Hematopoietic multipotent progenitor cell treated with erythropoietin and hydrocortisone succinate and interleukin-3 and kit ligand, for 15 days (in vitro differentiated cells): ENCODE measurements around the gene AKR1C8.
"Not testable (repeated sequence)": the region's sequence is repeated elsewhere in the genome, so short reads cannot be mapped to it uniquely, and the experiment has no call there.

Experiments
- DNase-seq: peaks from one replicate; pipeline ENCODE4 v3.0.0-alpha.2; 2015; ENCODE audit warnings: low spot score

AKR1C8 gene

GRCh38 chr10:5165738-5166137 is 19.2 kb downstream of the AKR1C8 start:
- no peak for DNase-seq

GRCh38 chr10:5163487-5163886 is 21.5 kb downstream of the AKR1C8 start:
- DNase-seq = no peak

- DNase-seq = no peak
These were observed 25.8 kb downstream of the AKR1C8 start for GRCh38 chr10:5159126-5159525.

GRCh38 chr10:5157501-5157900 is 27.4 kb downstream of the AKR1C8 start:
- no peak for DNase-seq

GRCh38 chr10:5155951-5156350 is 29.0 kb downstream of the AKR1C8 start:
- DNase-seq = no peak

- DNase-seq = no peak
These were observed 33.9 kb downstream of the AKR1C8 start for GRCh38 chr10:5151076-5151475.

GRCh38 chr10:5148678-5149032 is 36.3 kb downstream of the AKR1C8 start:
- DNase-seq = no peak

GRCh38 chr10:5147981-5148677 is 36.8 kb downstream of the AKR1C8 start:
- no peak for DNase-seq

- no peak for DNase-seq
These were observed 37.5 kb downstream of the AKR1C8 start for GRCh38 chr10:5147255-5147980.

- no peak for DNase-seq
These were observed 38.1 kb downstream of the AKR1C8 start for GRCh38 chr10:5146920-5147254.

GRCh38 chr10:5143137-5143536 is 41.8 kb downstream of the AKR1C8 start:
- no peak for DNase-seq

- no peak for DNase-seq
These were observed 42.8 kb downstream of the AKR1C8 start for GRCh38 chr10:5142199-5142598.

- DNase-seq = not testable (repeated sequence)
These were observed 47.3 kb downstream of the AKR1C8 start for GRCh38 chr10:5137699-5138098.

- no peak for DNase-seq
These were observed 48.4 kb downstream of the AKR1C8 start for GRCh38 chr10:5136468-5137087.

- DNase-seq = no peak
These were observed 49.4 kb downstream of the AKR1C8 start for GRCh38 chr10:5135581-5135980.

- no peak for DNase-seq
These were observed 59.5 kb downstream of the AKR1C8 start for GRCh38 chr10:5125315-5126044.

GRCh38 chr10:5123886-5124285 is 61.1 kb downstream of the AKR1C8 start:
- DNase-seq = no peak

GRCh38 chr10:5119997-5120396 is 65.0 kb downstream of the AKR1C8 start:
- DNase-seq = not testable (repeated sequence)

GRCh38 chr10:5117026-5117425 is 67.9 kb downstream of the AKR1C8 start:
- DNase-seq = no peak

- DNase-seq = no peak
These were observed 68.3 kb downstream of the AKR1C8 start for GRCh38 chr10:5116621-5117020.

GRCh38 chr10:5109861-5110260 is 75.1 kb downstream of the AKR1C8 start:
- not testable (repeated sequence) for DNase-seq

- DNase-seq = no peak
These were observed 76.1 kb downstream of the AKR1C8 start for GRCh38 chr10:5108658-5109416.
